Skeletal muscle satellite cell (primary cell): ENCODE results near the gene CKS1B.

Experiments used
- H3K27me3 ChIP-seq: 2 replicates; pipeline ENCODE4 v1.7.0; 2013; ENCODE audit warnings: low read length; ENCODE audit not compliant: control insufficient read depth, insufficient read depth
- H3K36me3 ChIP-seq: 2 replicates; pipeline ENCODE4 v1.7.0; 2013; ENCODE audit warnings: mild to moderate bottlenecking, control low read depth, low read length; ENCODE audit not compliant: insufficient read depth
- H3K4me1 ChIP-seq: 2 replicates; pipeline ENCODE4 v1.7.0; 2013; ENCODE audit warnings: low read length; ENCODE audit not compliant: control insufficient read depth, insufficient read depth
- H3K4me2 ChIP-seq: 2 replicates; pipeline ENCODE4 v1.7.0; 2013; ENCODE audit warnings: mild to moderate bottlenecking, low read length
- H3K4me3 ChIP-seq: 2 replicates; pipeline ENCODE4 v1.7.0; 2013; ENCODE audit warnings: low read length
- H3K9ac ChIP-seq: 2 replicates; pipeline ENCODE4 v1.7.0; 2013; ENCODE audit warnings: mild to moderate bottlenecking, low read depth, low read length, moderate library complexity
- H3K9me3 ChIP-seq: replicated peaks from 2 replicates; pipeline ENCODE4 v1.7.0; 2013; ENCODE audit warnings: mild to moderate bottlenecking, control low read depth, low read length

CKS1B gene

GRCh38 chr1:154959426-154959780, 15.1 kb upstream of the CKS1B start:
- no peaks in the 10 kb centered on the region for H3K9me3 ChIP-seq
- peaks cover 54% of the 10 kb centered on the region for H3K4me1 ChIP-seq
- H3K4me2 ChIP-seq, result no peak overlapping the region
- H3K4me3 ChIP-seq, result no peak overlapping the region
- no peaks in the 10 kb centered on the region for H3K27me3 ChIP-seq
- no peak overlapping the region for H3K9ac ChIP-seq
- H3K36me3 ChIP-seq, result peaks cover 21% of the 10 kb centered on the region

- H3K4me3 ChIP-seq, result peak overlapping the region; percentile 88
- H3K4me2 ChIP-seq, result peak overlapping the region; percentile 87
- H3K27me3 ChIP-seq, result no peaks in the 10 kb centered on the region
- H3K4me1 ChIP-seq, result peaks cover 46% of the 10 kb centered on the region
- H3K36me3 ChIP-seq, result peaks cover 32% of the 10 kb centered on the region
- peak overlapping the region; percentile 94 for H3K9ac ChIP-seq
- H3K9me3 ChIP-seq, result no peaks in the 10 kb centered on the region
These were observed 13.9 kb upstream of the CKS1B start for GRCh38 chr1:154960446-154961136.

GRCh38 chr1:154961207-154962155, 13.0 kb upstream of the CKS1B start, which contains the start of gene PYGO2:
Gene PYGO2, minus strand, starts transcription at chr1:154961782. Its CDS starts 206 bp downstream, at chr1:154961576.
- Histone ChIP-seq H3K4me2 (peak within 1 kb of the TSS; percentile 87), H3K4me3 (peak within 1 kb of the TSS; percentile 88), H3K4me1 (peaks cover 49% of the 10 kb centered on the region), H3K9ac (peak within 1 kb of the TSS; percentile 94), H3K27me3 (no peaks in the 10 kb centered on the region), H3K36me3 (peaks cover 41% of the 10 kb centered on the region), H3K9me3 (no peaks in the 10 kb centered on the region)

- peak overlapping the region; percentile 94 for H3K9ac ChIP-seq
- peak overlapping the region; percentile 87 for H3K4me2 ChIP-seq
- peak overlapping the region; percentile 88 for H3K4me3 ChIP-seq
- peaks cover 43% of the 10 kb centered on the region for H3K4me1 ChIP-seq
- peaks cover 48% of the 10 kb centered on the region for H3K36me3 ChIP-seq
- no peaks in the 10 kb centered on the region for H3K9me3 ChIP-seq
- no peaks in the 10 kb centered on the region for H3K27me3 ChIP-seq
These were observed 12.2 kb upstream of the CKS1B start for GRCh38 chr1:154962156-154962749.

- H3K4me1 ChIP-seq, result peaks cover 44% of the 10 kb centered on the region
- peaks cover 54% of the 10 kb centered on the region for H3K36me3 ChIP-seq
- H3K27me3 ChIP-seq, result no peaks in the 10 kb centered on the region
These were observed 11.6 kb upstream of the CKS1B start for GRCh38 chr1:154962795-154963330.

GRCh38 chr1:154963643-154964042, 10.8 kb upstream of the CKS1B start:
- Histone ChIP-seq H3K4me1 (peaks cover 52% of the 10 kb centered on the region), H3K4me2 (no peak overlapping the region), H3K9ac (peak overlapping the region; percentile 94), H3K36me3 (peaks cover 62% of the 10 kb centered on the region), H3K9me3 (no peaks in the 10 kb centered on the region), H3K27me3 (no peaks in the 10 kb centered on the region), H3K4me3 (no peak overlapping the region)

More at GRCh38 chr1:154962795-154963330, 11.6 kb upstream of the CKS1B start:
- Histone ChIP-seq H3K9ac (peak overlapping the region; percentile 94), H3K4me2 (peak overlapping the region; percentile 87), H3K4me3 (peak overlapping the region; percentile 88), H3K9me3 (no peaks in the 10 kb centered on the region)

- Histone ChIP-seq H3K27me3 (no peaks in the 10 kb centered on the region), H3K36me3 (peaks cover 63% of the 10 kb centered on the region), H3K9me3 (no peaks in the 10 kb centered on the region), H3K9ac (no peak overlapping the region), H3K4me2 (no peak overlapping the region), H3K4me1 (peaks cover 59% of the 10 kb centered on the region), H3K4me3 (no peak overlapping the region)
These were observed 10.1 kb upstream of the CKS1B start for GRCh38 chr1:154964359-154964758.

- Histone ChIP-seq H3K4me1 (peaks cover 57% of the 10 kb centered on the region), H3K4me2 (no peak overlapping the region), H3K9ac (peak overlapping the region; percentile 94), H3K4me3 (no peak overlapping the region), H3K27me3 (no peaks in the 10 kb centered on the region), H3K36me3 (peaks cover 63% of the 10 kb centered on the region), H3K9me3 (no peaks in the 10 kb centered on the region)
These were observed 8.4 kb upstream of the CKS1B start for GRCh38 chr1:154966111-154966510.

- Histone ChIP-seq H3K4me3 (peak overlapping the region; percentile 84), H3K4me1 (peaks cover 65% of the 10 kb centered on the region), H3K4me2 (peak overlapping the region; percentile 97), H3K36me3 (peaks cover 61% of the 10 kb centered on the region), H3K9me3 (no peaks in the 10 kb centered on the region), H3K27me3 (no peaks in the 10 kb centered on the region), H3K9ac (peak overlapping the region; percentile 94)
These were observed 7.0 kb upstream of the CKS1B start for GRCh38 chr1:154967331-154967950.

- Histone ChIP-seq H3K27me3 (no peaks in the 10 kb centered on the region), H3K9me3 (no peaks in the 10 kb centered on the region), H3K4me1 (peaks cover 61% of the 10 kb centered on the region), H3K36me3 (peaks cover 48% of the 10 kb centered on the region), H3K4me3 (peak overlapping the region; percentile 84), H3K9ac (peak overlapping the region; percentile 94), H3K4me2 (peak overlapping the region; percentile 97)
These were observed 5.8 kb upstream of the CKS1B start for GRCh38 chr1:154968731-154969130.
